ENCODE measurements around the gene PDP2. TPM values are rescaled to one million over a fixed set of nuclear protein-coding genes. Genes with fewer than 3 reads are reported as not detected.

PDP2 gene
- total RNA-seq, 1 experiment from 2014 or later = 28.4 TPM

DNA sequence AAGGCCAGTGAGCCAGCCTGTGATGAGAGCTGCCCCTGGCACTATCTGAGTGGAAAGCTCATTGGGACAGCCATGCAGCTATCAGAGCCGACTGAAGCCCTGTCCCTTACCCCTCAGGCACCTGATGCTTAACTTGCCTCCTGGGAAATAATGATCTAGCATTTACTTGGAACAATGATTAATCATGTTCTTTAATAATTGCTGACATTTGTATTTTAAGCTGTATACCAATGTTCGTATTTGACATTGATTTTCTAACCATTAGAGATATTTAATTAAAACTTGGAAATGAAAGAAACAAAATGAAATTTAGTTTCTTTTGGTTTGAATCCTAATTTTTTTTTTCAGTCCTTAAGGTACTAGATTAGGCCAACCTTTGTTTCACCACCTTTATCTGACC, 10.5 kb downstream of the PDP2 start:
- Mint-ChIP-seq H3K4me1 (peaks cover 13% of the 10 kb centered on the region), H3K4me3 (no peak overlapping the region), H3K9me3 (no peaks in the 10 kb centered on the region), H3K27ac (no peak overlapping the region), H3K36me3 (peaks cover 5% of the 10 kb centered on the region), H3K27me3 (ENCODE audit: low read depth) (no peaks in the 10 kb centered on the region)
- TF ChIP-seq ZNF423 (CRISPR knock-in tag; IDR thresholded peaks at IDR 0.05) (no peak), ZNF416 (CRISPR knock-in tag; IDR thresholded peaks at IDR 0.05) (no peak)
- CTCF ChIA-PET = interaction anchor here (1.0 to 11.5 kb wide), 4 partner anchors 18 to 60 kb away, joined by 3 to 175 read pairs (median 8); partner anchors contain the start of genes NAE1 and RRAD
- ATAC-seq = no peak
- no peak for DNase-seq (ENCODE audit: low spot score)
- POLR2A ChIA-PET = no interaction called here

DNA sequence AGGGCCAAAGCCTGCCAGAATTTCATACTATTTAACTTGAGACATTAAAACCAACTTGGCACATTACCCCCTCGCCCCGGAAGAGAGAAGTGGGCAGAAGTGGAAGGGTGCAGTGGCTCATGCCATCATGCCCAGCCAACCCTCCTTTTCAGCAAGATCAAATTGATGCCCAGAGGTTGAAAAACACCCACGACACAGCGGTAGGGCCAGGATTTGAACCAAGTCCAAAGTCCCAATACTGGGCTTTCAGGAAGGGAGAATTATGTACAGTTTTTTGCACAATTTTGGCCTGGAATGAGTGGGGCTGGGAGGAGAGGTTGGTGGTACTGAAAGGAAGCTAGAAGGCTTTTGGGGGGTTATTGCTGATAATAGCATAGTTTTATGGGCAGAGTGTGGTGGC, 11.0 kb downstream of the PDP2 start:
- H3K27me3 Mint-ChIP-seq (ENCODE audit: low read depth) = no peaks in the 10 kb centered on the region

More for the DNA sequence above, 11.0 kb downstream of the PDP2 start:
- Mint-ChIP-seq H3K9me3 (no peaks in the 10 kb centered on the region), H3K27ac (no peak overlapping the region), H3K36me3 (peaks cover 2% of the 10 kb centered on the region; the same call in 1 of the 2 replicates), H3K4me3 (no peak overlapping the region), H3K4me1 (peaks cover 10% of the 10 kb centered on the region)
- ChIA-PET CTCF (interaction anchor here (1.0 to 11.5 kb wide), 5 partner anchors 18 to 61 kb away, joined by 3 to 175 read pairs (median 10); partner anchors contain the start of genes NAE1 and RRAD), POLR2A (no interaction called here)
- TF ChIP-seq, protein P1, sequence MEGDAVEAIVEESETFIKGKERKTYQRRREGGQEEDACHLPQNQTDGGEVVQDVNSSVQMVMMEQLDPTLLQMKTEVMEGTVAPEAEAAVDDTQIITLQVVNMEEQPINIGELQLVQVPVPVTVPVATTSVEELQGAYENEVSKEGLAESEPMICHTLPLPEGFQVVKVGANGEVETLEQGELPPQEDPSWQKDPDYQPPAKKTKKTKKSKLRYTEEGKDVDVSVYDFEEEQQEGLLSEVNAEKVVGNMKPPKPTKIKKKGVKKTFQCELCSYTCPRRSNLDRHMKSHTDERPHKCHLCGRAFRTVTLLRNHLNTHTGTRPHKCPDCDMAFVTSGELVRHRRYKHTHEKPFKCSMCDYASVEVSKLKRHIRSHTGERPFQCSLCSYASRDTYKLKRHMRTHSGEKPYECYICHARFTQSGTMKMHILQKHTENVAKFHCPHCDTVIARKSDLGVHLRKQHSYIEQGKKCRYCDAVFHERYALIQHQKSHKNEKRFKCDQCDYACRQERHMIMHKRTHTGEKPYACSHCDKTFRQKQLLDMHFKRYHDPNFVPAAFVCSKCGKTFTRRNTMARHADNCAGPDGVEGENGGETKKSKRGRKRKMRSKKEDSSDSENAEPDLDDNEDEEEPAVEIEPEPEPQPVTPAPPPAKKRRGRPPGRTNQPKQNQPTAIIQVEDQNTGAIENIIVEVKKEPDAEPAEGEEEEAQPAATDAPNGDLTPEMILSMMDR (IDR thresholded peaks at IDR 0.05) = no peak
- TF ChIP-seq, protein P2, sequence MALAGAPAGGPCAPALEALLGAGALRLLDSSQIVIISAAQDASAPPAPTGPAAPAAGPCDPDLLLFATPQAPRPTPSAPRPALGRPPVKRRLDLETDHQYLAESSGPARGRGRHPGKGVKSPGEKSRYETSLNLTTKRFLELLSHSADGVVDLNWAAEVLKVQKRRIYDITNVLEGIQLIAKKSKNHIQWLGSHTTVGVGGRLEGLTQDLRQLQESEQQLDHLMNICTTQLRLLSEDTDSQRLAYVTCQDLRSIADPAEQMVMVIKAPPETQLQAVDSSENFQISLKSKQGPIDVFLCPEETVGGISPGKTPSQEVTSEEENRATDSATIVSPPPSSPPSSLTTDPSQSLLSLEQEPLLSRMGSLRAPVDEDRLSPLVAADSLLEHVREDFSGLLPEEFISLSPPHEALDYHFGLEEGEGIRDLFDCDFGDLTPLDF (CRISPR knock-in tag; IDR thresholded peaks at IDR 0.05) = no peak
- TF ChIP-seq, protein P3, sequence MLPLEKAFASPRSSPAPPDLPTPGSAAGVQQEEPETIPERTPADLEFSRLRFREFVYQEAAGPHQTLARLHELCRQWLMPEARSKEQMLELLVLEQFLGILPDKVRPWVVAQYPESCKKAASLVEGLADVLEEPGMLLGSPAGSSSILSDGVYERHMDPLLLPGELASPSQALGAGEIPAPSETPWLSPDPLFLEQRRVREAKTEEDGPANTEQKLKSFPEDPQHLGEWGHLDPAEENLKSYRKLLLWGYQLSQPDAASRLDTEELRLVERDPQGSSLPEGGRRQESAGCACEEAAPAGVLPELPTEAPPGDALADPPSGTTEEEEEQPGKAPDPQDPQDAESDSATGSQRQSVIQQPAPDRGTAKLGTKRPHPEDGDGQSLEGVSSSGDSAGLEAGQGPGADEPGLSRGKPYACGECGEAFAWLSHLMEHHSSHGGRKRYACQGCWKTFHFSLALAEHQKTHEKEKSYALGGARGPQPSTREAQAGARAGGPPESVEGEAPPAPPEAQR (CRISPR knock-in tag; IDR thresholded peaks at IDR 0.05) = no peak
- TF ChIP-seq FOXK1 (CRISPR knock-in tag; IDR thresholded peaks at IDR 0.05) (no peak), IRF2 (CRISPR knock-in tag; IDR thresholded peaks at IDR 0.05; ENCODE audit: borderline replicate concordance, low read depth) (no peak), NR2C2 (CRISPR knock-in tag; IDR thresholded peaks at IDR 0.05) (no peak), TEAD4 (CRISPR knock-in tag; IDR thresholded peaks at IDR 0.05) (no peak), ESRRA (CRISPR knock-in tag; IDR thresholded peaks at IDR 0.05; ENCODE audit: borderline replicate concordance) (no peak), TP53 (CRISPR knock-in tag; IDR thresholded peaks at IDR 0.05) (no peak), ZNF232 (CRISPR knock-in tag; IDR thresholded peaks at IDR 0.05) (no peak), ZNF138 (CRISPR knock-in tag; conservative IDR thresholded peaks at IDR 0.05) (no peak), MXD4 (CRISPR knock-in tag; IDR thresholded peaks at IDR 0.05; ENCODE audit: borderline replicate concordance) (no peak), ZNF396 (CRISPR knock-in tag; IDR thresholded peaks at IDR 0.05; ENCODE audit: borderline replicate concordance) (no peak), NFATC4 (CRISPR knock-in tag; IDR thresholded peaks at IDR 0.05) (no peak), FOXP1 (CRISPR knock-in tag; IDR thresholded peaks at IDR 0.05; ENCODE audit: borderline replicate concordance) (no peak), ATF1 (CRISPR knock-in tag; IDR thresholded peaks at IDR 0.05) (no peak), KAT7 (CRISPR knock-in tag; IDR thresholded peaks at IDR 0.05; ENCODE audit: borderline replicate concordance) (no peak)
- TF ChIP-seq, protein P4, sequence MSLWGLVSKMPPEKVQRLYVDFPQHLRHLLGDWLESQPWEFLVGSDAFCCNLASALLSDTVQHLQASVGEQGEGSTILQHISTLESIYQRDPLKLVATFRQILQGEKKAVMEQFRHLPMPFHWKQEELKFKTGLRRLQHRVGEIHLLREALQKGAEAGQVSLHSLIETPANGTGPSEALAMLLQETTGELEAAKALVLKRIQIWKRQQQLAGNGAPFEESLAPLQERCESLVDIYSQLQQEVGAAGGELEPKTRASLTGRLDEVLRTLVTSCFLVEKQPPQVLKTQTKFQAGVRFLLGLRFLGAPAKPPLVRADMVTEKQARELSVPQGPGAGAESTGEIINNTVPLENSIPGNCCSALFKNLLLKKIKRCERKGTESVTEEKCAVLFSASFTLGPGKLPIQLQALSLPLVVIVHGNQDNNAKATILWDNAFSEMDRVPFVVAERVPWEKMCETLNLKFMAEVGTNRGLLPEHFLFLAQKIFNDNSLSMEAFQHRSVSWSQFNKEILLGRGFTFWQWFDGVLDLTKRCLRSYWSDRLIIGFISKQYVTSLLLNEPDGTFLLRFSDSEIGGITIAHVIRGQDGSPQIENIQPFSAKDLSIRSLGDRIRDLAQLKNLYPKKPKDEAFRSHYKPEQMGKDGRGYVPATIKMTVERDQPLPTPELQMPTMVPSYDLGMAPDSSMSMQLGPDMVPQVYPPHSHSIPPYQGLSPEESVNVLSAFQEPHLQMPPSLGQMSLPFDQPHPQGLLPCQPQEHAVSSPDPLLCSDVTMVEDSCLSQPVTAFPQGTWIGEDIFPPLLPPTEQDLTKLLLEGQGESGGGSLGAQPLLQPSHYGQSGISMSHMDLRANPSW (CRISPR knock-in tag; conservative IDR thresholded peaks at IDR 0.05; ENCODE audit: low read depth) = no peak
- TF ChIP-seq, protein P5, sequence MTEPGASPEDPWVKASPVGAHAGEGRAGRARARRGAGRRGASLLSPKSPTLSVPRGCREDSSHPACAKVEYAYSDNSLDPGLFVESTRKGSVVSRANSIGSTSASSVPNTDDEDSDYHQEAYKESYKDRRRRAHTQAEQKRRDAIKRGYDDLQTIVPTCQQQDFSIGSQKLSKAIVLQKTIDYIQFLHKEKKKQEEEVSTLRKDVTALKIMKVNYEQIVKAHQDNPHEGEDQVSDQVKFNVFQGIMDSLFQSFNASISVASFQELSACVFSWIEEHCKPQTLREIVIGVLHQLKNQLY (CRISPR knock-in tag; IDR thresholded peaks at IDR 0.05) = no peak
- TF ChIP-seq, protein P6, sequence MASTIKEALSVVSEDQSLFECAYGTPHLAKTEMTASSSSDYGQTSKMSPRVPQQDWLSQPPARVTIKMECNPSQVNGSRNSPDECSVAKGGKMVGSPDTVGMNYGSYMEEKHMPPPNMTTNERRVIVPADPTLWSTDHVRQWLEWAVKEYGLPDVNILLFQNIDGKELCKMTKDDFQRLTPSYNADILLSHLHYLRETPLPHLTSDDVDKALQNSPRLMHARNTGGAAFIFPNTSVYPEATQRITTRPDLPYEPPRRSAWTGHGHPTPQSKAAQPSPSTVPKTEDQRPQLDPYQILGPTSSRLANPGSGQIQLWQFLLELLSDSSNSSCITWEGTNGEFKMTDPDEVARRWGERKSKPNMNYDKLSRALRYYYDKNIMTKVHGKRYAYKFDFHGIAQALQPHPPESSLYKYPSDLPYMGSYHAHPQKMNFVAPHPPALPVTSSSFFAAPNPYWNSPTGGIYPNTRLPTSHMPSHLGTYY (CRISPR knock-in tag; IDR thresholded peaks at IDR 0.05) = no peak
- no peak for ATAC-seq
- DNase-seq (ENCODE audit: low spot score) = no peak

Data from WTC11 (cell line).